HG03575 (cell line): ENCODE results near the gene TAC4.

ENCODE experiments used
- ATAC-seq: cut with Tn5 transposase; IDR thresholded peaks from one replicate; pipeline ENCODE4 v1.9.1; 2021; ENCODE audit not compliant: unreplicated experiment, insufficient number of reproducible peaks, low FRiP score; ENCODE audit errors: extremely low read depth

The TAC4 gene

GRCh38 chr17:49821466-49821865 lies 26.4 kb downstream of the TAC4 start:
- ATAC-seq: no peak

- ATAC-seq: no peak
These were observed 27.1 kb downstream of the TAC4 start for GRCh38 chr17:49820773-49821172.

GRCh38 chr17:49819651-49820050 lies 28.2 kb downstream of the TAC4 start:
- no peak for ATAC-seq

GRCh38 chr17:49819138-49819537 lies 28.7 kb downstream of the TAC4 start:
- no peak for ATAC-seq

GRCh38 chr17:49817993-49818392 lies 29.9 kb downstream of the TAC4 start:
- ATAC-seq: no peak

GRCh38 chr17:49815761-49816281 lies 32.0 kb downstream of the TAC4 start:
- ATAC-seq: no peak

GRCh38 chr17:49814781-49815529 lies 32.9 kb downstream of the TAC4 start:
- ATAC-seq: no peak

GRCh38 chr17:49809056-49809455 lies 38.8 kb downstream of the TAC4 start:
- no peak for ATAC-seq

- no peak for ATAC-seq
These were observed 49.1 kb downstream of the TAC4 start for GRCh38 chr17:49798738-49799137.

- ATAC-seq: no peak
These were observed 49.7 kb downstream of the TAC4 start for GRCh38 chr17:49798182-49798581.

GRCh38 chr17:49795372-49795771 lies 52.5 kb downstream of the TAC4 start:
- no peak for ATAC-seq

- ATAC-seq: no peak
These were observed 54.6 kb downstream of the TAC4 start for GRCh38 chr17:49793309-49793708.

GRCh38 chr17:49789243-49789578 lies 58.7 kb downstream of the TAC4 start:
- ATAC-seq: no peak

GRCh38 chr17:49788478-49789242 lies 59.2 kb downstream of the TAC4 start, which contains the start of gene KAT7:
Gene KAT7 (plus strand): TSS chr17:49788681. CDS start chr17:49788835, 154 bp downstream.
- peak; percentile 47 for ATAC-seq
